IMR-90 (cell line): ENCODE measurements around the gene MAPRE2. TPM values are rescaled to one million over a fixed set of nuclear protein-coding genes. Genes with fewer than 3 reads are reported as not detected.

Experiments
- ATAC-seq: fragments of 200-7000 bp; cut with Tn5 transposase; 2 replicates; pipeline ENCODE4 v1.9.1; 2020; ENCODE audit warnings: low read depth, mild to moderate bottlenecking, moderate library complexity
- BruUV-seq: library from RNA; stranded (reverse); fragments of 400-500 nt; replicated peaks from 2 replicates; lab custom pipeline; 2021; lab: Mats Ljungman, UMichigan
- CTCF ChIA-PET: fragments of 300-600 bp; formaldehyde crosslinking; extraction: SDS; loops from one replicate; lab custom pipeline; 2021; ENCODE audit warnings: antibody characterized with exemption; lab: Yijun Ruan, JAX
- POLR2A ChIA-PET: fragments of 300-600 bp; sonication (Branson Sonifier 250); formaldehyde crosslinking; loops from one replicate; lab custom pipeline; 2022; ENCODE audit warnings: antibody characterized with exemption; ENCODE audit not compliant: unreplicated experiment; lab: Charles Lee
- DNase-seq: peaks from one replicate; pipeline ENCODE4 v3.0.0; 2013
- H2AFZ ChIP-seq: replicated peaks from 2 replicates; pipeline ENCODE3; 2013; ENCODE audit warnings: low read length, mild to moderate bottlenecking; ENCODE audit not compliant: poor library complexity
- H2AK5ac ChIP-seq: 2 replicates; pipeline ENCODE4 v1.6.1; 2013; ENCODE audit warnings: low read depth, low read length, inconsistent platforms
- H2AK9ac ChIP-seq: replicated peaks from 2 replicates; pipeline ENCODE3; 2013; ENCODE audit warnings: mild to moderate bottlenecking, low read depth, low read length, moderate library complexity; ENCODE audit not compliant: poor library complexity
- H2BK120ac ChIP-seq: 2 replicates; pipeline ENCODE4 v1.6.1; 2013; ENCODE audit warnings: low read depth, low read length, inconsistent platforms
- H2BK15ac ChIP-seq: 3 replicates; pipeline ENCODE4 v1.6.1; 2013; ENCODE audit warnings: low read depth, low read length, inconsistent platforms
- H2BK20ac ChIP-seq: 2 replicates; pipeline ENCODE4 v1.6.1; 2013; ENCODE audit warnings: low read depth, mild to moderate bottlenecking, inconsistent platforms, low read length, moderate library complexity
- H2BK5ac ChIP-seq: 2 replicates; pipeline ENCODE4 v1.6.1; 2013; ENCODE audit warnings: mild to moderate bottlenecking, low read depth, low read length, inconsistent platforms; ENCODE audit not compliant: poor library complexity, severe bottlenecking
- H3K14ac ChIP-seq: replicated peaks from 2 replicates; pipeline ENCODE4 v1.6.1; 2013; ENCODE audit warnings: low read depth, low read length, inconsistent platforms
- H3K18ac ChIP-seq: 2 replicates; pipeline ENCODE4 v1.6.1; 2013; ENCODE audit warnings: low read depth, low read length, control low read depth
- H3K23ac ChIP-seq: 2 replicates; pipeline ENCODE4 v1.6.1; 2013; ENCODE audit warnings: low read depth, low read length, inconsistent platforms
- H3K27ac ChIP-seq: 2 replicates; pipeline ENCODE4 v1.5.1; 2013; ENCODE audit warnings: mild to moderate bottlenecking, control low read depth, low read length; ENCODE audit not compliant: insufficient read depth
- H3K27me3 ChIP-seq: 2 replicates; pipeline ENCODE4 v1.6.1; 2013; ENCODE audit warnings: low read length; ENCODE audit not compliant: control insufficient read depth, insufficient read depth
- H3K36me3 ChIP-seq: 2 replicates; pipeline ENCODE4 v1.6.1; 2013; ENCODE audit warnings: low read length, mixed read lengths; ENCODE audit not compliant: control insufficient read depth, insufficient read depth
- H3K4ac ChIP-seq: 2 replicates; pipeline ENCODE4 v1.6.1; 2013; ENCODE audit warnings: low read depth, low read length, inconsistent platforms
- H3K4me1 ChIP-seq: 2 replicates; pipeline ENCODE4 v1.6.1; 2013; ENCODE audit warnings: low read length, mixed read lengths; ENCODE audit not compliant: control insufficient read depth, insufficient read depth
- H3K4me2 ChIP-seq: 2 replicates; pipeline ENCODE4 v1.6.1; 2013; ENCODE audit warnings: low read depth, mild to moderate bottlenecking, control low read depth, low read length, moderate library complexity
- H3K4me3 ChIP-seq: 2 replicates; pipeline ENCODE4 v1.5.1; 2013; ENCODE audit warnings: low read depth, mild to moderate bottlenecking, control low read depth, low read length, moderate library complexity; ENCODE audit not compliant: insufficient read depth
- H3K56ac ChIP-seq: 2 replicates; pipeline ENCODE4 v1.6.1; 2013; ENCODE audit warnings: low read length, inconsistent platforms; ENCODE audit not compliant: insufficient read depth; ENCODE audit errors: extremely low read depth
- H3K79me1 ChIP-seq, 2 experiments: 2 replicates each; pipeline ENCODE4 v1.6.1; 2013; ENCODE audit warnings: low read length in 2 of 2, inconsistent platforms in 1 of 2, low read depth in 1 of 2
- H3K9ac ChIP-seq: 2 replicates; pipeline ENCODE4 v1.6.1; 2013; ENCODE audit warnings: low read depth, low read length, control low read depth
- H3K9me1 ChIP-seq: 2 replicates; pipeline ENCODE4 v1.6.1; 2013; ENCODE audit warnings: low read length, inconsistent platforms; ENCODE audit not compliant: insufficient read depth
- H3K9me3 ChIP-seq: 2 replicates; pipeline ENCODE4 v1.6.1; 2013; ENCODE audit warnings: low read length; ENCODE audit not compliant: control insufficient read depth, insufficient read depth
- H4K20me1 ChIP-seq: 2 replicates; pipeline ENCODE4 v1.6.1; 2013; ENCODE audit warnings: low read length, inconsistent platforms; ENCODE audit not compliant: insufficient read depth
- H4K5ac ChIP-seq: 2 replicates; pipeline ENCODE4 v1.6.1; 2013; ENCODE audit warnings: mild to moderate bottlenecking, low read depth, low read length, control low read depth
- H4K8ac ChIP-seq, 2 experiments: 2 replicates each; pipeline ENCODE4 v1.6.1; 2013; ENCODE audit warnings: low read depth in 2 of 2, low read length in 2 of 2, control low read depth in 1 of 2, inconsistent platforms in 1 of 2
- H4K91ac ChIP-seq: 2 replicates; pipeline ENCODE4 v1.6.1; 2013; ENCODE audit warnings: low read depth, low read length, inconsistent platforms; ENCODE audit not compliant: insufficient read depth
- BHLHE40 ChIP-seq: fragments of 150-350 bp; IDR thresholded peaks from 2 replicates; pipeline ENCODE4 v1.6.1; 2016; ENCODE audit warnings: mild to moderate bottlenecking, low read depth, low read length
- CEBPB ChIP-seq: IDR thresholded peaks from 2 replicates; pipeline ENCODE4 v1.6.1; 2012; ENCODE audit warnings: low read depth, low read length, improper control_type of control experiment
- CHD1 ChIP-seq: IDR thresholded peaks from 2 replicates; pipeline ENCODE4 v1.6.1; 2012; ENCODE audit warnings: low read depth, low read length, improper control_type of control experiment
- CTCF ChIP-seq: conservative IDR thresholded peaks from 2 replicates; pipeline ENCODE4 v1.5.1; 2012; ENCODE audit warnings: mild to moderate bottlenecking, low read depth, low read length, improper control_type of control experiment
- ELK1 ChIP-seq: fragments of 150-350 bp; IDR thresholded peaks from 2 replicates; pipeline ENCODE4 v1.6.1; 2016; ENCODE audit warnings: low read depth, mild to moderate bottlenecking, low read length, moderate library complexity, borderline replicate concordance
- FOS ChIP-seq: fragments of 150-350 bp; IDR thresholded peaks from 2 replicates; pipeline ENCODE4 v1.6.1; 2016; ENCODE audit warnings: low read depth, low read length
- MAFK ChIP-seq: IDR thresholded peaks from 2 replicates; pipeline ENCODE4 v1.6.1; 2012; ENCODE audit warnings: low read depth, low read length, improper control_type of control experiment
- MAZ ChIP-seq: IDR thresholded peaks from 2 replicates; pipeline ENCODE4 v1.6.1; 2012; ENCODE audit warnings: low read depth, mild to moderate bottlenecking, low read length, improper control_type of control experiment, moderate library complexity, borderline replicate concordance
- MXI1 ChIP-seq: IDR thresholded peaks from 2 replicates; pipeline ENCODE4 v1.6.1; 2012; ENCODE audit warnings: low read depth, mild to moderate bottlenecking, low read length, moderate library complexity, borderline replicate concordance
- NFE2L2 ChIP-seq: fragments of 150-350 bp; IDR thresholded peaks from 2 replicates; pipeline ENCODE4 v1.6.1; 2016; ENCODE audit warnings: low read depth, mild to moderate bottlenecking, low read length
- POLR2A ChIP-seq: IDR thresholded peaks from 2 replicates; pipeline ENCODE4 v1.6.1; 2012; ENCODE audit warnings: mild to moderate bottlenecking, low read depth, low read length
- RAD21 ChIP-seq: IDR thresholded peaks from 2 replicates; pipeline ENCODE4 v1.6.1; 2012; ENCODE audit warnings: low read length, improper control_type of control experiment
- RCOR1 ChIP-seq: IDR thresholded peaks from 2 replicates; pipeline ENCODE4 v1.6.1; 2012; ENCODE audit warnings: mild to moderate bottlenecking, low read length, improper control_type of control experiment; ENCODE audit not compliant: insufficient replicate concordance
- RFX5 ChIP-seq: IDR thresholded peaks from 2 replicates; pipeline ENCODE4 v1.8.0; 2012; ENCODE audit warnings: low read depth, mild to moderate bottlenecking, low read length, moderate library complexity
- SMC3 ChIP-seq: fragments of 150-350 bp; IDR thresholded peaks from 2 replicates; pipeline ENCODE4 v1.6.1; 2016; ENCODE audit warnings: low read depth, mild to moderate bottlenecking, antibody characterized with exemption, low read length, moderate library complexity
- USF2 ChIP-seq: fragments of 150-350 bp; IDR thresholded peaks from 2 replicates; pipeline ENCODE4 v1.6.1; 2017; ENCODE audit warnings: mild to moderate bottlenecking, antibody characterized with exemption, low read length, low read depth
- WGBS, 2 experiments: methylation state at CpG; one replicate each; pipeline versions ENCODE4 v1.1.5 to v1.1.7; 2013; ENCODE audit warnings: missing lambda C conversion rate in 2 of 2; ENCODE audit not compliant: insufficient read length in 1 of 2; ENCODE audit errors: extremely low coverage in 2 of 2; 5-methylcytosine and 5-hydroxymethylcytosine counted together
- dilution Hi-C: fragments of 300-500 bp; cut with HindIII; formaldehyde crosslinking; loops from one replicate; pipeline ENCODE4 v1.14.3; 2018; ENCODE audit warnings: low sequenced_read_pairs; ENCODE audit not compliant: unreplicated experiment
- in situ Hi-C: fragments of 300-500 bp; cut with MboI; formaldehyde crosslinking; loops from 3 replicates; pipeline ENCODE4 v1.14.3; 2019; ENCODE audit warnings: low sequenced_read_pairs, inconsistent platforms, mixed read lengths
- intact Hi-C: fragments of 100-400 bp; cut with micrococcal nuclease; formaldehyde crosslinking; loops from 2 replicates; pipeline ENCODE4 v1.10.0; 2022
- polyA plus RNA-seq, 3 experiments: library from polyadenylated mRNA; depleted of rRNA; stranded (reverse); fragments of >200 nt; gene quantifications; 2 replicates each; pipeline ENCODE4 v1.2.3, GENCODE V29; 2012; ENCODE audit warnings: low replicate concordance in 1 of 3
- total RNA-seq: library from RNA; depleted of rRNA; stranded (reverse); fragments of >200 nt; gene quantifications from 2 replicates; pipeline ENCODE4 v1.2.3, GENCODE V29; 2012

Gene MAPRE2
- total and polyA plus RNA-seq, 2 of the 4 experiments (the other 2 are of a cell fraction) = 19.6 to 23.8 TPM

GRCh38 chr18:35045806-35046205 is 4.6 kb downstream of the MAPRE2 start:
- Histone ChIP-seq H2BK15ac (no peak overlapping the region), H3K9ac (no peak overlapping the region), H3K9me1 (peaks cover 6% of the 10 kb centered on the region), H2BK5ac (no peak overlapping the region), H4K91ac (no peak overlapping the region), H3K56ac (no peak overlapping the region), H3K79me1 (peaks cover 0 to 49% of the 10 kb centered on the region in 2 experiments; a peak in 3 of 4 replicates), H2BK20ac (no peak overlapping the region), H4K8ac (no peak overlapping the region), H2BK120ac (no peak overlapping the region), H3K27me3 (no peaks in the 10 kb centered on the region), H2AFZ (no peak overlapping the region), H3K27ac (no peak overlapping the region), H2AK9ac (no peak overlapping the region), H3K4me3 (no peak overlapping the region), H3K36me3 (no peaks in the 10 kb centered on the region), H3K9me3 (no peaks in the 10 kb centered on the region), H3K4ac (no peak overlapping the region), H2AK5ac (no peak overlapping the region), H3K4me2 (no peak overlapping the region), H3K18ac (no peak overlapping the region), H3K4me1 (peaks cover 4% of the 10 kb centered on the region), H3K14ac (no peak overlapping the region), H4K5ac (no peak overlapping the region), H4K20me1 (no peaks in the 10 kb centered on the region), H3K23ac (no peak overlapping the region)
- ChIA-PET POLR2A (no interaction called here), CTCF (no interaction called here)
- dilution Hi-C loops (no loop called here), in situ Hi-C loops (no loop called here), intact Hi-C loops (no loop called here)
- BruUV-seq = no TSS peak
- ATAC-seq (no peak), DNase-seq (no peak)
- TF ChIP-seq RAD21 (no peak), CEBPB (no peak), NFE2L2 (no peak), POLR2A (no peak), MAZ (no peak), RFX5 (no peak), CHD1 (no peak), ELK1 (no peak), BHLHE40 (no peak), USF2 (no peak), FOS (no peak), CTCF (no peak), SMC3 (no peak), MAFK (no peak), MXI1 (no peak), RCOR1 (no peak)
- WGBS, 2 experiments = no CpG with 5 or more reads among the region's 2 CpGs
